Keratinocyte (primary cell): ENCODE results near the gene IGSF23. TPM values are rescaled to one million over a fixed set of nuclear protein-coding genes. Genes with fewer than 3 reads are reported as not detected.

Experiments used
- DNase-seq: peaks from one replicate; pipeline ENCODE4 v3.0.0-alpha.2; 2011; ENCODE audit warnings: low read depth, missing footprints, low spot score
- FAIRE-seq: peaks from 2 replicates; lab custom pipeline; 2011; peaks lifted over from hg19 to GRCh38; lab: Jason Lieb, UNC
- H2AFZ ChIP-seq: 2 replicates; pipeline ENCODE4 v1.6.0; 2012; ENCODE audit warnings: low read length, control low read depth, inconsistent platforms; ENCODE audit not compliant: control insufficient read depth
- H3K27ac ChIP-seq: 2 replicates; pipeline ENCODE4 v1.5.1; 2011; ENCODE audit warnings: low read length; ENCODE audit not compliant: control insufficient read depth, insufficient read depth
- H3K27me3 ChIP-seq: 3 replicates; pipeline ENCODE4 v1.6.0; 2011; ENCODE audit warnings: low read length; ENCODE audit not compliant: control insufficient read depth, insufficient read depth; ENCODE audit errors: extremely low read depth
- H3K36me3 ChIP-seq, 2 experiments: 2 replicates in 1 of 2; 3 replicates in 1 of 2; pipeline ENCODE4 v1.5.1; 2011; ENCODE audit warnings: low read length in 2 of 2, mild to moderate bottlenecking in 1 of 2; ENCODE audit not compliant: control insufficient read depth in 2 of 2, insufficient read depth in 2 of 2; ENCODE audit errors: extremely low read depth in 1 of 2
- H3K4me1 ChIP-seq: 3 replicates; pipeline ENCODE4 v1.5.1; 2011; ENCODE audit warnings: low read length; ENCODE audit not compliant: control insufficient read depth, insufficient read depth; ENCODE audit errors: extremely low read depth
- H3K4me2 ChIP-seq: 3 replicates; pipeline ENCODE4 v1.6.0; 2011; ENCODE audit warnings: low read depth, low read length; ENCODE audit not compliant: control insufficient read depth, insufficient read depth; ENCODE audit errors: extremely low read depth
- H3K4me3 ChIP-seq, 3 experiments: fragments of 200-600 bp in 1 of 3; sonication (generic) in 1 of 3; 2 replicates in 2 of 3; 3 replicates in 1 of 3; pipeline ENCODE4 v1.5.1; 2011 to 2016; ENCODE audit warnings: low read length in 3 of 3, mild to moderate bottlenecking in 3 of 3, control low read depth in 2 of 3, inconsistent platforms in 1 of 3, low read depth in 1 of 3, mixed read lengths in 1 of 3, mixed run types in 1 of 3, moderate library complexity in 1 of 3; ENCODE audit not compliant: control insufficient read depth in 2 of 3, insufficient read depth in 2 of 3; ENCODE audit errors: extremely low read depth in 1 of 3
- H3K79me2 ChIP-seq: 2 replicates; pipeline ENCODE4 v1.6.0; 2012; ENCODE audit warnings: low read length; ENCODE audit not compliant: control insufficient read depth, insufficient read depth
- H3K9ac ChIP-seq: 3 replicates; pipeline ENCODE4 v1.6.0; 2011; ENCODE audit warnings: low read length; ENCODE audit not compliant: control insufficient read depth, insufficient read depth; ENCODE audit errors: extremely low read depth
- H3K9me1 ChIP-seq: 3 replicates; pipeline ENCODE4 v1.6.0; 2011; ENCODE audit warnings: low read length; ENCODE audit not compliant: control insufficient read depth, insufficient read depth; ENCODE audit errors: extremely low read depth
- H3K9me3 ChIP-seq: 2 replicates; pipeline ENCODE4 v1.5.1; 2012; ENCODE audit warnings: low read depth, low read length; ENCODE audit not compliant: control insufficient read depth
- H4K20me1 ChIP-seq: 3 replicates; pipeline ENCODE4 v1.6.0; 2011; ENCODE audit warnings: low read length; ENCODE audit not compliant: control insufficient read depth, insufficient read depth; ENCODE audit errors: extremely low read depth
- EZH2 ChIP-seq: IDR thresholded peaks from one replicate; pipeline ENCODE4 v1.6.1; 2012; ENCODE audit warnings: inconsistent platforms, mild to moderate bottlenecking, low read length, moderate library complexity
- dilution Hi-C: fragments of 300-500 bp; cut with MboI; formaldehyde crosslinking; loops from one replicate; pipeline ENCODE4 v1.7.0; 2020; ENCODE audit warnings: low sequenced_read_pairs; ENCODE audit not compliant: extremely low pct_ligation_motif_present
- polyA plus RNA-seq, 5 experiments: library from polyadenylated mRNA; depleted of rRNA in 3 of 5; stranded (reverse) in 3 of 5; stranded (forward) in 1 of 5; unstranded in 1 of 5; fragments of >200 nt; gene quantifications; 1 replicate in 1 of 5; 2 replicates in 3 of 5; 3 replicates in 1 of 5; pipeline versions ENCODE4 v1.2.1 to v1.2.3, GENCODE V29; 2011 to 2012; ENCODE audit warnings: missing spikeins in 2 of 5, low read depth in 1 of 5, low replicate concordance in 1 of 5
- TF ChIP-seq, protein P1 (sequence below), 3 experiments: IDR thresholded peaks in 1 of 3; conservative IDR thresholded peaks in 1 of 3; optimal IDR thresholded peaks in 1 of 3; 2 replicates in 2 of 3; 3 replicates in 1 of 3; pipeline versions ENCODE3 to v1.5.1; 2011; ENCODE audit warnings: low read length in 3 of 3, mild to moderate bottlenecking in 3 of 3, moderate library complexity in 2 of 3, control low read depth in 1 of 3, inconsistent platforms in 1 of 3; ENCODE audit not compliant: insufficient read depth in 2 of 3; ENCODE audit errors: extremely low read depth in 1 of 3

The IGSF23 gene
- polyA plus RNA-seq, 1 donor (not counting 4 experiments of a cell fraction or from before 2014, with no cell fraction given) = 0.07 TPM

DNA sequence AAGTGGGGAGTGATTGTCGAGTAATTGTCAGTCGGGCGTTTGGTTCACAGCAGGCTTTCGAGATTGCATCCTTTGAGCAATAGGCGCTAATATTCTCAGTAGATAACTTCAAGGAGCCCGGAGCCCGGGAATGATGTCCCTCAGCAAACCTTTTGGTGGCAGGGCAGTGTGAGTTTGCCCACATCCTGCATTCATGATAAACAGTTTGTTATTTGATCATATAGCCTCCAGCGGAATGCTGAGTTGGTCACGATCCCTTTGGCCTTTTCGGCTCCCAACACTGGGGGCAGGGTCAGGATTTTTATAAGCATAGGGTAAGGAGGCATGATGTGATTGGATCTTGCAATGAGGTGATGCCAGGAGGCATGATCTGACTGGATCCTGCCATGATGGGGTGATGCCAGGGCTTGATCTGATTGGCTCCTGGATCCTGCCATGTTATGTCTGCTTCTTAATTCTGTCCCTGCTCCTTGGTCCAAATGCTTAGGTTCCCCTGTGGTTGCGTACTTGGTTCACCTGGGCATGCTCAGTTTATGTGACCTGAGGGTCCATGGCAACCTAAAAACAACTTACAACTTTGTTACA, 38.2 kb upstream of the IGSF23 start:
- FAIRE-seq (no peak), DNase-seq (no peak)
- Histone ChIP-seq H3K36me3 (no peaks in the 10 kb centered on the region), H3K9ac (no peak overlapping the region), H2AFZ (no peak overlapping the region), H4K20me1 (no peaks in the 10 kb centered on the region), H3K4me1 (no peaks in the 10 kb centered on the region), H3K4me3 (no peak overlapping the region), H3K4me2 (no peak overlapping the region), H3K79me2 (no peaks in the 10 kb centered on the region), H3K9me3 (no peaks in the 10 kb centered on the region), H3K27ac (no peak overlapping the region), H3K27me3 (peaks cover 5% of the 10 kb centered on the region), H3K9me1 (no peaks in the 10 kb centered on the region)
- no peak for TF ChIP-seq EZH2
- TF ChIP-seq, protein P1, sequence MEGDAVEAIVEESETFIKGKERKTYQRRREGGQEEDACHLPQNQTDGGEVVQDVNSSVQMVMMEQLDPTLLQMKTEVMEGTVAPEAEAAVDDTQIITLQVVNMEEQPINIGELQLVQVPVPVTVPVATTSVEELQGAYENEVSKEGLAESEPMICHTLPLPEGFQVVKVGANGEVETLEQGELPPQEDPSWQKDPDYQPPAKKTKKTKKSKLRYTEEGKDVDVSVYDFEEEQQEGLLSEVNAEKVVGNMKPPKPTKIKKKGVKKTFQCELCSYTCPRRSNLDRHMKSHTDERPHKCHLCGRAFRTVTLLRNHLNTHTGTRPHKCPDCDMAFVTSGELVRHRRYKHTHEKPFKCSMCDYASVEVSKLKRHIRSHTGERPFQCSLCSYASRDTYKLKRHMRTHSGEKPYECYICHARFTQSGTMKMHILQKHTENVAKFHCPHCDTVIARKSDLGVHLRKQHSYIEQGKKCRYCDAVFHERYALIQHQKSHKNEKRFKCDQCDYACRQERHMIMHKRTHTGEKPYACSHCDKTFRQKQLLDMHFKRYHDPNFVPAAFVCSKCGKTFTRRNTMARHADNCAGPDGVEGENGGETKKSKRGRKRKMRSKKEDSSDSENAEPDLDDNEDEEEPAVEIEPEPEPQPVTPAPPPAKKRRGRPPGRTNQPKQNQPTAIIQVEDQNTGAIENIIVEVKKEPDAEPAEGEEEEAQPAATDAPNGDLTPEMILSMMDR (optimal IDR thresholded peaks at IDR 0.05 in 1 of 3, IDR thresholded peaks at IDR 0.05 in 1 of 3, conservative IDR thresholded peaks at IDR 0.05 in 1 of 3; ENCODE audit: extremely low read depth in 1 of 3, insufficient read depth in 2 of 3, low read length in 3 of 3) = no peak
- dilution Hi-C loops = no loop called here

DNA sequence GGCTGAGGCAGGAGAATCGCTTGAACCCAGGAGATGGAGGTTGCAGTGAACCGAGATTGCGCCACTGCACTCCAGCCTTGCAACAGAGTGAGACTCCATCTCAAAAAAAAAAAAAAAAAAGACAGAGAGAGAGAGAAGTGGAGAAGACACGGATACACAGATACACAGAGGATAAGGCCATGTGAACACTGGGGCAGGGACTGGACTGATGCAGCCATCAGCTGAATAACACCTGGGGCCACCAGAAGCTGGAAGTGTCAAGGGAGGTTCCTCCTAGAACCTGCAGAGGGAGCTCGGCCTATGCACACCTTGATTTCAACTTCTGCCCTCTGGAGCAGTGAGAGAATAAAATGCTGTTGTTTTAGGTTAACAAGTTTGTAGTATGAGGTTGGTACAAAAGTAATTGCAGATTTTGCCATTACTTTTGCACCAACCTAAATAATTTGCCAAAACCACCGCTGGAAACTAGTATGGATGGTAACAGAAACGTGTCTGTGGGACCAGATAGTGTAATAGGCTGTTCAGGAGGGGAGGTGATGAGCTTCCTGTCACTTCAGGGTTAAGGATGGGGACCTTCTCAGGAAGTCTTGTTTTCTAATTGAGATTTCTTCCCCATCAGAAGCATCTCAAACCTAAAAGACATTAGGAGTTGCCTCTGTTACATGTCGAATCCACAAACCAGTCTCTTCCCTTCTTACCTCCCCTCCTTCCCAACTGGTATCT, 36.4 kb upstream of the IGSF23 start:
- Histone ChIP-seq H2AFZ (no peak overlapping the region), H3K9ac (no peak overlapping the region), H3K79me2 (no peaks in the 10 kb centered on the region), H3K36me3 (no peaks in the 10 kb centered on the region), H3K27ac (no peak overlapping the region), H3K4me3 (no peak overlapping the region), H3K9me3 (no peaks in the 10 kb centered on the region), H4K20me1 (no peaks in the 10 kb centered on the region), H3K4me1 (no peaks in the 10 kb centered on the region), H3K4me2 (no peak overlapping the region), H3K27me3 (no peaks in the 10 kb centered on the region), H3K9me1 (no peaks in the 10 kb centered on the region)
- FAIRE-seq = peak; percentile 95
- no peak for DNase-seq
- dilution Hi-C loops = no loop called here
- no peak for TF ChIP-seq EZH2
- TF ChIP-seq, protein P1 (optimal IDR thresholded peaks at IDR 0.05 in 1 of 3, IDR thresholded peaks at IDR 0.05 in 1 of 3, conservative IDR thresholded peaks at IDR 0.05 in 1 of 3; ENCODE audit: extremely low read depth in 1 of 3, insufficient read depth in 2 of 3, low read length in 3 of 3) = peak; percentile 84 to 92 (median 88)
